ENCODE results near the gene OR1M1.
A peak's percentile ranks its signal among the peaks of the same experiment; 100 is the strongest.

Gene OR1M1

GRCh38 chr19:9075064-9075949, 11.6 kb upstream of the OR1M1 start:
- peak; percentile 82 for DNase-seq (ENCODE audit: low spot score)

- no peak for DNase-seq (ENCODE audit: low spot score)
Measured at GRCh38 chr19:9076901-9077300, 10.0 kb upstream of the OR1M1 start.

- no peak for DNase-seq (ENCODE audit: low spot score)
Measured at GRCh38 chr19:9078651-9079050, 8.2 kb upstream of the OR1M1 start.

DNA sequence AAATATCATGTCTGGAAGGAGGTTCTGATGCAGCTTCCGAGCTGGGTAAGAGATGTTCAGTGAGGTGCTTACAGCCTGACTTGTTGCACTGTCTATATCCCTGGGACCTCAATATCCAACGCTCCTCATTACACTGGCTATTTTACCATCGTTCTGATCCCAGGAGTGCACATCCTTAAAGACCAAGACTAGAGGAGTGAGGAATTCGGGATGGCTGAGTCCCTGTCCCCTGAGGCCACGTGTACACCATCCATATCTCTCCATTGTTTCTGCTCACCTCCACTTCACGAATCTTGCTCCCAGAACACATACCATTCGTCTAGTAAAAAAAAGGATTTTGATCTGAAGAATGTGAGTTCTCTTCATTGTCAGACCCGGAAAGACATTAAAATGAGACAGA, 20.5 kb downstream of the OR1M1 start, which contains the start of gene OR7G2:
Gene OR7G2, minus strand, starts transcription at position 101 of the 400 bp plus-strand sequence. CDS start 4,232 bp downstream, outside the sequence.
- no peak for DNase-seq (ENCODE audit: low spot score)

- DNase-seq (ENCODE audit: low spot score) = no peak
Measured at GRCh38 chr19:9109959-9110358, 23.1 kb downstream of the OR1M1 start.

DNA sequence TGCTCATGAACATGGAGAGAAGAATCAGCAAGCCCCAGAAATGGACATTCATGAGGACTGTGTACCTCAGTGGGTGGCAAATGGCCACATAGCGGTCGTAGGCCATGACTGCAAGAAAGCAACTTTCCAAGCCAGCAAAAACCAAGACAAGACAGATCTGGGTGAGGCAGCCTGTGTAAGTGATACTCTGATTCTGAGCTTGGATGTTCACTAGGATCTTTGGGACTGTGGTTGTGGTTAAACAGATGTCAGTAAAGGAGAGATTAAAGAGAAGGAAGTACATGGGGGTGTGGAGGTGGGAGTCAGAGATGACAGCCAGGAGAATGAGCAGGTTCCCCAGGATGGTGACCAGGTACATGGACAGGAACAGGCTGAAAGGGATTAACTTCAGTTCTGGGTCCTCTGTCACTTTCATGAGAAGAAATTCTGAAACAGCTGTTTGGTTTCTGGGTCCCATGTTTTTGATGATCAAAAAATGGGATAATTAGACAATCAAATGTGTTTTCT, 28.5 kb downstream of the OR1M1 start, which contains the start of gene OR7G1:
Gene OR7G1, minus strand, starts transcription at position 457 of the 507 bp plus-strand sequence. Its CDS starts 0 bp downstream, at position 457.
- DNase-seq (ENCODE audit: low spot score) = no peak

- DNase-seq (ENCODE audit: low spot score) = no peak
Measured at GRCh38 chr19:9116547-9116946, 29.7 kb downstream of the OR1M1 start.

- no peak for DNase-seq (ENCODE audit: low spot score)
Measured at GRCh38 chr19:9126900-9127405, 40.1 kb downstream of the OR1M1 start, which contains the start of gene OR7G3. TSS of gene OR7G3 (minus strand) at chr19:9126950. CDS start at chr19:9126950, 0 bp downstream.

- DNase-seq (ENCODE audit: low spot score) = no peak
Measured at GRCh38 chr19:9128171-9128570, 41.3 kb downstream of the OR1M1 start.

DNA sequence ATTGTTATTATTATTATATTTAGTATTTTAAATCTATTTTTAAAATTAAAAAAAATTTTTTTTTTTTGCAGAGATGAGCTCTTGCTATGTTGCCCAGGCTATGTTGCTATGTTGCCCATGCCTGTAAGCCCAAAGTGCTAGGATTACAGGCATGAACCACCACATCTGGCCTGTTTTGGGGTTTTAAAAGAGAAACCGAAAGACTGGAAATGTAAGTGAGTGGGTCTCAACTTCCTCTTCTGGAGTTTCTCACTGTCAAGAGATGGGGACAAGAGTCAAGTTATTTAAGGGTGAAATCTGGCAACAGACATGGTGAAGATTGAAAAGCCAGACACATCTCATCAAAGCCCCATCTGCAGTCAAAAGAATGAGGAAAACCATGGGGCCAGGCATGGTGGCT, 44.1 kb downstream of the OR1M1 start:
- DNase-seq (ENCODE audit: low spot score) = no peak

DNA sequence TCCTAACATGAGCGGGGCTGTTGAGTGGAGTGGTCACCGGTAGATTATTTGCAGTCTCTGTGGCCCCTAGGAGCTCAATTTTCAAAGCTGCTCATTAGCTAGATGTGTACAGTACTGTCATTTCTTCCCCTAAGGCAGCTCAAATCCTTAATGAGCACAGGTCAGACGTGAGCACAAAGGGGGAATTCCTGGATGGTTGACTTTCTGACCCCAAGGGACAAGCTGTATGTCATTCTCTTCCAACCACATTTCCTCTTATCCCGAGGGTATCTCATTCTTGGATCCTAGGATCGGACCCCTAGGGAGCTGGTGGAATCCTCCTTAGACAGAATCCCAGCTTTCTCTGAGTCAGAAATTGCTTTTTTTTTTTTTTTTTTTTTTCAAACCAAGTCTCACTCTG, 45.6 kb downstream of the OR1M1 start:
- no peak for DNase-seq (ENCODE audit: low spot score)

DNA sequence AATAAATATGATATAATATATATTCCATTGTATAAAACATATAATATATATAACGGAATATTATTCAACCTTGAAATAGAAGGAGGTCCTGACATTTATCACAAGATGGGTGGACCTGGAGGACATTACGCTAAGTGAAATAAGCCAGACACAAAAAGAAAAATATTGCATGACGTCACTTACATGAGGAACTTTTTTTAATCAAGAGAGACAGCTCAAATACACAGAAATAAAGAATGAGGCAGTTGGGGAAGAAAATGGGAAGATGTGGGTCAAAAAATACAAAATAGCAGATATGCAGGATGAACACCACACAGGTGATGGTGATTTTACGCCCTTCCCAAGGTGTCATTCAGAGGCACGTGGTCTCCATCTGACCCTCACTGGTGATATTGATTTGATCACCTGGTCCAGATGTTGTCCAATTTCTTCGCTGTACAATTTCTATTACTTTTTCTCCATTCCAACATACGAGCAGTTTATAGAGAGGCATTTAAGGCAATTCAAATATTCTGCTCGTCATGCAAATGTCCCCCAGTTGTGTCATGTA, 52.8 kb downstream of the OR1M1 start:
- DNase-seq (ENCODE audit: low spot score) = no peak

DNA sequence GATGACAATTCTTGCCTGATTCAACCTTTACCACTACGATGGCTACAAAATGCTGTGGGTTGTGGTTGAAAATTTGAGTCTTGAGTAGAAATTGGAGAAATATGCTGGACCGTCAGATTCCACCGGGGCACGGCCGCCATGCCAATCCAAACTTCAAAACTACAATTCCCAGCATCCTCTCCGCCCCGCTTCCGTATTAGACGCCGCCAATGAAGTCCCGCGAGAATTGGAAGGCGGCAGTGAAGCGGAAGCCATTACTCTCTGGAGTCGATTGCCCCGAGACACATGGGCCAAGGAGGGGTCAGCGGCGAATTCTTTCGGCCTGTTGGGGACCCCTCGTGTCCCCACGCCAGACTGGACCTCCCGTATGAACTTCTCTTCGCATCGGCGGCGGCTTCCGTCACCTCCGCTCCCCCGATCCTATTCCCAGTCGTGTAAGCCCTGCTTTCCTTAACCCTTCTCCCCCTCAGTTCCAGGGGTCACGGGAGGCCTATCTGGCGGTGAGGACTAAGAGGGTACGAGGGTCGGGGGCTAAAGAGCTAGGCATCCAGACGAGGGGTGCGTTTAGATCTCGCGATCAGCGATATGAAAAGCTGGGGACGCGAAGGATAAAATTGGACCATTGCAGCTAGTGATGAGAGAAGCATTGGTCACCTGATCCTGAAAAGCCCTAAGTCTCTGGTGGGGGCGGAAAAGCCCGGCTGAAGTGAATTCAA, 53.5 kb downstream of the OR1M1 start, which contains the start of gene ZNF317:
Gene ZNF317, plus strand, starts transcription at position 239 of the 716 bp plus-strand sequence. CDS start 15,620 bp downstream, outside the sequence.
- DNase-seq (ENCODE audit: low spot score) = peak; percentile 90

GRCh38 chr19:9144920-9145319, 58.1 kb downstream of the OR1M1 start:
- DNase-seq (ENCODE audit: low spot score) = no peak

Measured in D341Med (cell line).